HG03521 (cell line): ENCODE data around the gene HCFC1R1.

Experiments used
- ATAC-seq: cut with Tn5 transposase; IDR thresholded peaks from one replicate; pipeline ENCODE4 v1.9.1; 2021; ENCODE audit warnings: mild to moderate bottlenecking, moderate library complexity; ENCODE audit not compliant: unreplicated experiment

The HCFC1R1 gene

GRCh38 chr16:2980227-2981176 lies 43.2 kb downstream of the HCFC1R1 start, which contains the start of gene PKMYT1:
Gene PKMYT1 (minus strand): TSS chr16:2980446. CDS start chr16:2979657, 789 bp downstream.
- peak; percentile 78 for ATAC-seq

- ATAC-seq: peak; percentile 15
Observed at GRCh38 chr16:2979669-2980226, 44.0 kb downstream of the HCFC1R1 start.

- no peak for ATAC-seq
Observed at GRCh38 chr16:2977440-2977839, 46.3 kb downstream of the HCFC1R1 start.

- no peak for ATAC-seq
Observed at GRCh38 chr16:2976673-2977072, 47.1 kb downstream of the HCFC1R1 start.

- no peak for ATAC-seq
Observed at GRCh38 chr16:2976201-2976600, 47.5 kb downstream of the HCFC1R1 start.

- no peak for ATAC-seq
Observed at GRCh38 chr16:2975161-2975795, 48.5 kb downstream of the HCFC1R1 start.

- ATAC-seq: no peak
Observed at GRCh38 chr16:2974319-2975056, 49.3 kb downstream of the HCFC1R1 start.

- no peak for ATAC-seq
Observed at GRCh38 chr16:2973605-2974318, 50.0 kb downstream of the HCFC1R1 start.

GRCh38 chr16:2973093-2973492 lies 50.6 kb downstream of the HCFC1R1 start:
- ATAC-seq: no peak
